HepG2 (cell line): ENCODE results near the gene SPIRE1. TPM values are rescaled to one million over a fixed set of nuclear protein-coding genes. Genes with fewer than 3 reads are reported as not detected.

Experiments
- GTF2F1 ChIP-seq: fragments of 150-350 bp; IDR thresholded peaks from 2 replicates; pipeline ENCODE4 v1.6.1; 2014; ENCODE audit warnings: low read length
- HCFC1 ChIP-seq: fragments of 150-350 bp; IDR thresholded peaks from 2 replicates; pipeline ENCODE4 v1.6.1; 2014; ENCODE audit warnings: low read depth, low read length
- ISL2 ChIP-seq: sonication (generic); formaldehyde crosslinking; IDR thresholded peaks from 2 replicates; pipeline ENCODE4 v1.5.0; 2020; ENCODE audit warnings: missing genetic modification reagents
- KAT8 ChIP-seq: IDR thresholded peaks from 2 replicates; pipeline ENCODE4 v1.6.1; 2016; ENCODE audit warnings: missing genetic modification reagents, missing compliant biosample characterization
- KDM3A ChIP-seq: IDR thresholded peaks from 2 replicates; pipeline ENCODE4 v1.6.1; 2018; ENCODE audit warnings: low read depth, missing compliant biosample characterization
- KLF6 ChIP-seq: IDR thresholded peaks from 2 replicates; pipeline ENCODE4 v1.8.0; 2016; ENCODE audit warnings: missing biosample characterization, missing genetic modification reagents
- KMT2A ChIP-seq: sonication (generic); formaldehyde crosslinking; IDR thresholded peaks from 2 replicates; pipeline ENCODE4 v1.4.0; 2020; ENCODE audit warnings: missing genetic modification reagents
- SALL2 ChIP-seq: sonication (generic); formaldehyde crosslinking; IDR thresholded peaks from 2 replicates; pipeline ENCODE4 v1.8.1; 2023; ENCODE audit warnings: mild to moderate bottlenecking, missing genetic modification reagents, inconsistent platforms
- SP4 ChIP-seq: sonication (generic); formaldehyde crosslinking; IDR thresholded peaks from 2 replicates; pipeline ENCODE4 v1.8.1; 2023; ENCODE audit warnings: mild to moderate bottlenecking, missing genetic modification reagents
- U2AF1 ChIP-seq: fragments of 200-400 bp; formaldehyde crosslinking; optimal IDR thresholded peaks from 2 replicates; pipeline ENCODE3; 2017; ENCODE audit warnings: mild to moderate bottlenecking, low read depth, low read length
- ZFX ChIP-seq: sonication (generic); formaldehyde crosslinking; IDR thresholded peaks from 2 replicates; pipeline ENCODE4 v1.4.0; 2020; ENCODE audit warnings: mild to moderate bottlenecking, low read depth, missing genetic modification reagents, moderate library complexity
- ZIK1 ChIP-seq: sonication (generic); formaldehyde crosslinking; IDR thresholded peaks from 2 replicates; pipeline ENCODE4 v1.5.0; 2020; ENCODE audit warnings: mild to moderate bottlenecking, low read depth, missing genetic modification reagents, borderline replicate concordance
- ZNF335 ChIP-seq: sonication (generic); formaldehyde crosslinking; IDR thresholded peaks from 2 replicates; pipeline ENCODE4 v1.4.0; 2020; ENCODE audit warnings: missing genetic modification reagents
- ZNF724P ChIP-seq: sonication (generic); formaldehyde crosslinking; IDR thresholded peaks from 2 replicates; pipeline ENCODE4 v1.8.0; 2022; ENCODE audit warnings: missing genetic modification reagents, borderline replicate concordance
- ZNF781 ChIP-seq: sonication (generic); formaldehyde crosslinking; IDR thresholded peaks from 2 replicates; pipeline ENCODE4 v1.5.1; 2020; ENCODE audit warnings: borderline replicate concordance, mild to moderate bottlenecking, missing genetic modification reagents; ENCODE audit errors: not compliant biosample characterization
- polyA plus RNA-seq, 8 experiments: library from polyadenylated mRNA; depleted of rRNA in 3 of 8; stranded (reverse) in 7 of 8; unstranded in 1 of 8; fragments of >200 nt; fragmentation: Illumina TruSeq in 4 of 8; extraction: Trizol in 4 of 8; gene quantifications; 2 replicates each; pipeline versions ENCODE4 v1.2.1 to v1.2.3, GENCODE V29; 2011 to 2016; ENCODE audit warnings: low read depth in 4 of 8, missing spikeins in 1 of 8, mixed read lengths in 1 of 8; ENCODE audit not compliant: insufficient read depth in 1 of 8
- total RNA-seq, 5 experiments: library from RNA; depleted of rRNA; stranded (reverse); fragments of >200 nt; fragmentation: Illumina TruSeq; extraction: Trizol; gene quantifications; 2 replicates each; pipeline ENCODE4 v1.2.3, GENCODE V29; 2016; ENCODE audit warnings: low read depth in 1 of 5
- TF ChIP-seq, protein P1 (sequence below): sonication (generic); formaldehyde crosslinking; IDR thresholded peaks from 2 replicates; pipeline ENCODE4 v1.5.1; 2020; ENCODE audit warnings: mild to moderate bottlenecking, missing genetic modification reagents, moderate library complexity
- TF ChIP-seq, protein P2 (sequence below): sonication (generic); formaldehyde crosslinking; IDR thresholded peaks from 2 replicates; pipeline ENCODE4 v1.8.1; 2022; ENCODE audit warnings: mild to moderate bottlenecking, missing genetic modification reagents
- TF ChIP-seq, protein P3 (sequence below): sonication (generic); formaldehyde crosslinking; IDR thresholded peaks from 2 replicates; pipeline ENCODE4 v1.4.0; 2020; ENCODE audit warnings: missing genetic modification reagents, mild to moderate bottlenecking, borderline replicate concordance
- TF ChIP-seq, protein P4 (sequence below): sonication (generic); formaldehyde crosslinking; IDR thresholded peaks from 2 replicates; pipeline ENCODE4 v1.8.0; 2022; ENCODE audit warnings: low read depth, missing genetic modification reagents

Gene SPIRE1
- total and polyA plus RNA-seq, 2 of the 13 experiments (the other 11 are each of a cell fraction or from before 2014, with no cell fraction given) = 9.9 to 21.3 TPM

DNA sequence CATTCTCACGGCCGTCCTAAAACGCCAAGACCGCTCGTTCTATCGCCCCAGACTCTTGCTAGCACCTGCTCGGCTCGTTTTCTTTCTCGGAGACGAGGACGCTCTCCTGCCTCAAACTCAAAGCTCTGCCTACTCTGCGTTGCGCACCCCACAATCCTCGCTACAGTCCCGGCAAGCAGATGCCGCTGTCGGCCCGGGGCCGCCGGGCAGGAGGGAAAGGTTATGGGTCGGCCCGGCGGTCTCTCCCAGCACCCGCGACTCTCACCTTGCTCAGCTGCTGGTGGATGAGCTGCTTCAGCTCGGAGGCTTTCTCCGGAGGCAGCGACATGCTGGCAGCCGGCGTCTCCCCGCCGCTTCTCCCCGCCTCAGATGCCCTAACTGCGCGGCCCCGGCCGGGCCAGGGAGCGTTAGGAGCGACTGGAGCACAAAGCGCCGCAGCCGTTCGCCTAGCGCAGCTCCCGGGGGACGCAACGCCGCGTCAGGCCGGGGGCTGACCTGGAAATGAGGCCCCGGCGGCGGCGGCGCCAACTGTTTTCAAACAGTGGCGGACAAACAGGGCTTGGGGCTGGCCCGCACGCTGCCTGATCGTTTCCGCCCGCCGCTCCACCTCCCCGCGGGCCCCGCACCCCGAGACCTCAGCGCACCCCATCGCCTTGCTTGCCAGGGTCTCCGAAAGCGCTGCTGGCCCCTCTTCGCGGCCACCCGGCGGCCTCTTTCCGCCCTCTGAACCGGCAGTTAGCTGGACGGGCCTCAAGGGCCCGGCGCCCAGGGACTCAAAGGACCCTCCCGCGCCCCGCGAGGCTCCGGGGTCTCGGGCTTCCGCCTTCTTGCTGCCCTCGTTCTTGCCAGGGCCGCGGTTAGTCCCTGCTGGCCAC, 44.6 kb upstream of the SPIRE1 start, which contains the start of the genes CEP76 and PSMG2 (continued):
- TF ChIP-seq, protein P1, sequence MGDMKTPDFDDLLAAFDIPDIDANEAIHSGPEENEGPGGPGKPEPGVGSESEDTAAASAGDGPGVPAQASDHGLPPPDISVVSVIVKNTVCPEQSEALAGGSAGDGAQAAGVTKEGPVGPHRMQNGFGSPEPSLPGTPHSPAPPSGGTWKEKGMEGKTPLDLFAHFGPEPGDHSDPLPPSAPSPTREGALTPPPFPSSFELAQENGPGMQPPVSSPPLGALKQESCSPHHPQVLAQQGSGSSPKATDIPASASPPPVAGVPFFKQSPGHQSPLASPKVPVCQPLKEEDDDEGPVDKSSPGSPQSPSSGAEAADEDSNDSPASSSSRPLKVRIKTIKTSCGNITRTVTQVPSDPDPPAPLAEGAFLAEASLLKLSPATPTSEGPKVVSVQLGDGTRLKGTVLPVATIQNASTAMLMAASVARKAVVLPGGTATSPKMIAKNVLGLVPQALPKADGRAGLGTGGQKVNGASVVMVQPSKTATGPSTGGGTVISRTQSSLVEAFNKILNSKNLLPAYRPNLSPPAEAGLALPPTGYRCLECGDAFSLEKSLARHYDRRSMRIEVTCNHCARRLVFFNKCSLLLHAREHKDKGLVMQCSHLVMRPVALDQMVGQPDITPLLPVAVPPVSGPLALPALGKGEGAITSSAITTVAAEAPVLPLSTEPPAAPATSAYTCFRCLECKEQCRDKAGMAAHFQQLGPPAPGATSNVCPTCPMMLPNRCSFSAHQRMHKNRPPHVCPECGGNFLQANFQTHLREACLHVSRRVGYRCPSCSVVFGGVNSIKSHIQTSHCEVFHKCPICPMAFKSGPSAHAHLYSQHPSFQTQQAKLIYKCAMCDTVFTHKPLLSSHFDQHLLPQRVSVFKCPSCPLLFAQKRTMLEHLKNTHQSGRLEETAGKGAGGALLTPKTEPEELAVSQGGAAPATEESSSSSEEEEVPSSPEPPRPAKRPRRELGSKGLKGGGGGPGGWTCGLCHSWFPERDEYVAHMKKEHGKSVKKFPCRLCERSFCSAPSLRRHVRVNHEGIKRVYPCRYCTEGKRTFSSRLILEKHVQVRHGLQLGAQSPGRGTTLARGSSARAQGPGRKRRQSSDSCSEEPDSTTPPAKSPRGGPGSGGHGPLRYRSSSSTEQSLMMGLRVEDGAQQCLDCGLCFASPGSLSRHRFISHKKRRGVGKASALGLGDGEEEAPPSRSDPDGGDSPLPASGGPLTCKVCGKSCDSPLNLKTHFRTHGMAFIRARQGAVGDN = peak; percentile 84
- TF ChIP-seq ZIK1 (CRISPR knock-in tag) (peak; percentile 76), ZNF781 (CRISPR knock-in tag) (no peak), ISL2 (peak; percentile 81), KAT8 (peak; percentile 90), U2AF1 (no peak), ZFX (CRISPR knock-in tag) (peak; percentile 85), SP4 (CRISPR knock-in tag) (no peak), ZNF724P (CRISPR knock-in tag) (no peak; the same call in 1 of the 2 replicates), HCFC1 (peak; percentile 28; the same call in 1 of the 2 replicates), SALL2 (CRISPR knock-in tag) (peak; percentile 70), KDM3A (CRISPR knock-in tag) (peak; percentile 69; the same call in 1 of the 2 replicates), ZNF335 (CRISPR knock-in tag) (peak; percentile 100), KLF6 (CRISPR knock-in tag) (peak; percentile 17; the same call in 1 of the 2 replicates), GTF2F1 (0 out of 2 replicates have a peak, but pooled peaks have one; percentile 33), KMT2A (CRISPR knock-in tag) (peak; percentile 97)
- TF ChIP-seq, protein P2, sequence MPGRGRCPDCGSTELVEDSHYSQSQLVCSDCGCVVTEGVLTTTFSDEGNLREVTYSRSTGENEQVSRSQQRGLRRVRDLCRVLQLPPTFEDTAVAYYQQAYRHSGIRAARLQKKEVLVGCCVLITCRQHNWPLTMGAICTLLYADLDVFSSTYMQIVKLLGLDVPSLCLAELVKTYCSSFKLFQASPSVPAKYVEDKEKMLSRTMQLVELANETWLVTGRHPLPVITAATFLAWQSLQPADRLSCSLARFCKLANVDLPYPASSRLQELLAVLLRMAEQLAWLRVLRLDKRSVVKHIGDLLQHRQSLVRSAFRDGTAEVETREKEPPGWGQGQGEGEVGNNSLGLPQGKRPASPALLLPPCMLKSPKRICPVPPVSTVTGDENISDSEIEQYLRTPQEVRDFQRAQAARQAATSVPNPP = 0 out of 2 replicates have a peak, but pooled peaks have one; percentile 24
- TF ChIP-seq, protein P3, sequence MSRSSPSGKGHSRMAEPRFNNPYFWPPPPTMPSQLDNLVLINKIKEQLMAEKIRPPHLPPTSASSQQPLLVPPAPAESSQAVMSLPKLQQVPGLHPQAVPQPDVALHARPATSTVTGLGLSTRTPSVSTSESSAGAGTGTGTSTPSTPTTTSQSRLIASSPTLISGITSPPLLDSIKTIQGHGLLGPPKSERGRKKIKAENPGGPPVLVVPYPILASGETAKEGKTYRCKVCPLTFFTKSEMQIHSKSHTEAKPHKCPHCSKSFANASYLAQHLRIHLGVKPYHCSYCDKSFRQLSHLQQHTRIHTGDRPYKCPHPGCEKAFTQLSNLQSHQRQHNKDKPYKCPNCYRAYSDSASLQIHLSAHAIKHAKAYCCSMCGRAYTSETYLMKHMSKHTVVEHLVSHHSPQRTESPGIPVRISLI (CRISPR knock-in tag) = no peak
- TF ChIP-seq, protein P4, sequence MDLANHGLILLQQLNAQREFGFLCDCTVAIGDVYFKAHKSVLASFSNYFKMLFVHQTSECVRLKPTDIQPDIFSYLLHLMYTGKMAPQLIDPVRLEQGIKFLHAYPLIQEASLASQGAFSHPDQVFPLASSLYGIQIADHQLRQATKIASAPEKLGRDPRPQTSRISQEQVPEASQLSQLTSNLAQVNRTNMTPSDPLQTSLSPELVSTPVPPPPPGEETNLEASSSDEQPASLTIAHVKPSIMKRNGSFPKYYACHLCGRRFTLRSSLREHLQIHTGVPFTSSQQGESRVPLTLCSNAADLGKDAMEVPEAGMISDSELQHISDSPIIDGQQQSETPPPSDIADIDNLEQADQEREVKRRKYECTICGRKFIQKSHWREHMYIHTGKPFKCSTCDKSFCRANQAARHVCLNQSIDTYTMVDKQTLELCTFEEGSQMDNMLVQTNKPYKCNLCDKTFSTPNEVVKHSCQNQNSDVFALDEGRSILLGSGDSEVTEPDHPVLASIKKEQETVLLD (CRISPR knock-in tag) = peak; percentile 34; the same call in 1 of the 2 replicates
